Stomach (tissue), 9 donors: ENCODE results near the gene SOX10. TPM values are rescaled to one million over a fixed set of nuclear protein-coding genes. Genes with fewer than 3 reads are reported as not detected.

Experiments used
- DNase-seq, 2 donors: peaks; one replicate each; pipeline versions ENCODE4 v3.0.0 to v3.0.0-alpha.2; 2013 to 2019
- H3K27ac ChIP-seq, 5 donors: fragments of 200-600 bp in 4 of 5; sonication (generic) in 4 of 5; one replicate each; pipeline ENCODE4 v1.5.1; 2013 to 2019; ENCODE audit warnings: mild to moderate bottlenecking in 1 of 5, moderate library complexity in 1 of 5
- H3K27me3 ChIP-seq, 3 donors: fragments of 200-600 bp; sonication (generic); one replicate each; pipeline ENCODE4 v1.5.1; 2017 to 2019; ENCODE audit warnings: mixed run types in 1 of 3
- H3K36me3 ChIP-seq, 4 donors: fragments of 200-600 bp; sonication (generic); 1 replicate in 3 of 4; 2 replicates in 1 of 4; pipeline ENCODE4 v1.5.1; 2016 to 2019
- H3K4me1 ChIP-seq, 4 donors: fragments of 200-600 bp; sonication (generic); one replicate each; pipeline ENCODE4 v1.5.1; 2016 to 2019
- H3K4me3 ChIP-seq, 4 donors: fragments of 200-600 bp; sonication (generic) in 3 of 4; one replicate each; pipeline ENCODE4 v1.5.1; 2016 to 2019; ENCODE audit warnings: mild to moderate bottlenecking in 1 of 4
- H3K9me3 ChIP-seq, 4 donors: fragments of 200-600 bp; sonication (generic); one replicate each; pipeline ENCODE4 v1.5.1; 2016 to 2019
- CTCF ChIP-seq, 7 experiments: fragments of 450-650 bp in 4 of 7; fragments of 200-600 bp in 3 of 7; sonication (generic) in 3 of 7; IDR thresholded peaks; one replicate each; pipeline ENCODE4 v1.5.1; 2016 to 2019; ENCODE audit warnings: antibody characterized with exemption in 7 of 7, control low read depth in 2 of 7, mild to moderate bottlenecking in 1 of 7
- EP300 ChIP-seq: sonication (generic); formaldehyde crosslinking; IDR thresholded peaks from one replicate; pipeline ENCODE4 v1.6.1; 2017; ENCODE audit warnings: antibody characterized with exemption
- POLR2A ChIP-seq, 4 donors: fragments of 450-650 bp; IDR thresholded peaks; one replicate each; pipeline ENCODE4 v1.6.1; 2016; ENCODE audit warnings: antibody characterized with exemption in 4 of 4, control low read depth in 2 of 4, mild to moderate bottlenecking in 1 of 4, moderate library complexity in 1 of 4
- POLR2AphosphoS5 ChIP-seq, 3 donors: sonication (generic); formaldehyde crosslinking; IDR thresholded peaks; one replicate each; pipeline ENCODE4 v1.6.1; 2016; ENCODE audit warnings: antibody characterized with exemption in 3 of 3
- WGBS, 5 donors: extraction: QIAGEN DNeasy Blood & Tissue Kit in 3 of 5; methylation state at CpG; one replicate each; pipeline versions ENCODE4 v1.1.5 to v1.1.7; 2013 to 2018; 5-methylcytosine and 5-hydroxymethylcytosine counted together
- intact Hi-C: fragments of 100-400 bp; cut with DNase I; formaldehyde crosslinking; loops from one replicate; pipeline ENCODE4 v1.15.1; 2023; ENCODE audit warnings: low total_unique reads
- polyA plus RNA-seq, 3 donors: library from polyadenylated mRNA; stranded (reverse); fragments of 200-250 nt; gene quantifications; one replicate each; pipeline ENCODE4 v1.2.3, GENCODE V29; 2013
- total RNA-seq, 5 donors: library from RNA; depleted of rRNA; stranded (reverse); fragments of >200 nt; gene quantifications; one replicate each; pipeline versions ENCODE4 v1.1.0 to v1.2.3, GENCODE V29; 2014 to 2016
- donor health status: healthy with polysubstance abuse.
- donor health status: Bipolar disorder and iron deficiency.
- donor health status: healthy.

Gene SOX10
- total and polyA plus RNA-seq, 8 donors: 1.7 to 4.9 (median 3.0) TPM; not detected in 2

GRCh38 chr22:37967147-37967546, 17.2 kb downstream of the SOX10 start:
- intact Hi-C loops: loop anchor here (10.0 kb wide), 1 partner anchor 152 kb away; no protein-coding TSS in a partner anchor
- 50 to 80% (median 53%) methylated on average over 1 of the region's 1 CpG for WGBS, 5 donors
- H3K36me3 ChIP-seq: peaks cover 38 to 79% (median 65%) of the 10 kb centered on the region in 4 donors

GRCh38 chr22:37965940-37966664, 18.3 kb downstream of the SOX10 start:
- Histone ChIP-seq H3K4me1 (peaks cover 0 to 17% (median 6%) of the 10 kb centered on the region in 4 donors), H3K27ac (no peak overlapping the region), H3K36me3 (peaks cover 47 to 81% (median 75%) of the 10 kb centered on the region in 4 donors), H3K9me3 (no peaks in the 10 kb centered on the region), H3K4me3 (no peak overlapping the region), H3K27me3 (no peaks in the 10 kb centered on the region)
- intact Hi-C loops: loop anchor here (10.0 kb wide), 1 partner anchor 151 kb away; no protein-coding TSS in a partner anchor
- no peak for DNase-seq
- 68 to 83% (median 70%) methylated on average over 9 of the region's 9 CpGs for WGBS, 5 donors
- TF ChIP-seq POLR2AphosphoS5 (IDR thresholded peaks at IDR 0.05) (no peak), POLR2A (IDR thresholded peaks at IDR 0.05) (no peak), CTCF (IDR thresholded peaks at IDR 0.05) (no peak), EP300 (no peak)

More at GRCh38 chr22:37967147-37967546, 17.2 kb downstream of the SOX10 start:
- peaks cover 0 to 17% (median 6%) of the 10 kb centered on the region in 4 donors for H3K4me1 ChIP-seq
- no peak overlapping the region for H3K4me3 ChIP-seq
- H3K9me3 ChIP-seq: no peaks in the 10 kb centered on the region
- H3K27me3 ChIP-seq: no peaks in the 10 kb centered on the region
- no peak for TF ChIP-seq CTCF (IDR thresholded peaks at IDR 0.05)
- TF ChIP-seq POLR2A (IDR thresholded peaks at IDR 0.05): no peak
- TF ChIP-seq POLR2AphosphoS5 (IDR thresholded peaks at IDR 0.05): no peak
- no peak for TF ChIP-seq EP300
- H3K27ac ChIP-seq: no peak overlapping the region
- DNase-seq: no peak

GRCh38 chr22:37961062-37961461, 23.3 kb downstream of the SOX10 start:
- H3K4me3 ChIP-seq: no peak overlapping the region
- no peaks in the 10 kb centered on the region for H3K27me3 ChIP-seq
- no peak for DNase-seq
- intact Hi-C loops: loop anchor here (10.0 kb wide), 1 partner anchor 146 kb away; no protein-coding TSS in a partner anchor
- H3K36me3 ChIP-seq: peaks cover 58 to 92% (median 88%) of the 10 kb centered on the region in 4 donors
- TF ChIP-seq POLR2AphosphoS5 (IDR thresholded peaks at IDR 0.05) (no peak), POLR2A (IDR thresholded peaks at IDR 0.05) (no peak), CTCF (IDR thresholded peaks at IDR 0.05) (no peak), EP300 (no peak)
- H3K27ac ChIP-seq: no peak overlapping the region
- H3K9me3 ChIP-seq: no peaks in the 10 kb centered on the region
- WGBS, 5 donors: 94 to 100% (median 99%) methylated on average over 1 to 4 of the region's 4 CpGs
- peaks cover 0 to 16% (median 7%) of the 10 kb centered on the region in 4 donors for H3K4me1 ChIP-seq

GRCh38 chr22:37959231-37959825, 25.0 kb downstream of the SOX10 start:
- no peaks in the 10 kb centered on the region for H3K9me3 ChIP-seq
- H3K27me3 ChIP-seq: no peaks in the 10 kb centered on the region
- no peak for DNase-seq
- 92 to 99% (median 95%) methylated on average over 18 of the region's 18 CpGs for WGBS, 5 donors
- H3K4me1 ChIP-seq: peaks cover 6 to 22% (median 15%) of the 10 kb centered on the region in 4 donors
- no peak overlapping the region for H3K27ac ChIP-seq
- TF ChIP-seq CTCF (IDR thresholded peaks at IDR 0.05): no peak
- no peak for TF ChIP-seq EP300
- TF ChIP-seq POLR2AphosphoS5 (IDR thresholded peaks at IDR 0.05): no peak
- TF ChIP-seq POLR2A (IDR thresholded peaks at IDR 0.05): no peak
- H3K4me3 ChIP-seq: no peak overlapping the region
- intact Hi-C loops: no loop called here
- H3K36me3 ChIP-seq: peaks cover 58 to 82% (median 79%) of the 10 kb centered on the region in 4 donors
